ENCODE results near the gene SOX14. TPM values are rescaled to one million over a fixed set of nuclear protein-coding genes. Genes with fewer than 3 reads are reported as not detected.
A peak's percentile ranks its signal among the peaks of the same experiment; 100 is the strongest.

Gene SOX14
- total RNA-seq, 4 donors from 2014 or later: 0.14 TPM; not detected in 3

DNA sequence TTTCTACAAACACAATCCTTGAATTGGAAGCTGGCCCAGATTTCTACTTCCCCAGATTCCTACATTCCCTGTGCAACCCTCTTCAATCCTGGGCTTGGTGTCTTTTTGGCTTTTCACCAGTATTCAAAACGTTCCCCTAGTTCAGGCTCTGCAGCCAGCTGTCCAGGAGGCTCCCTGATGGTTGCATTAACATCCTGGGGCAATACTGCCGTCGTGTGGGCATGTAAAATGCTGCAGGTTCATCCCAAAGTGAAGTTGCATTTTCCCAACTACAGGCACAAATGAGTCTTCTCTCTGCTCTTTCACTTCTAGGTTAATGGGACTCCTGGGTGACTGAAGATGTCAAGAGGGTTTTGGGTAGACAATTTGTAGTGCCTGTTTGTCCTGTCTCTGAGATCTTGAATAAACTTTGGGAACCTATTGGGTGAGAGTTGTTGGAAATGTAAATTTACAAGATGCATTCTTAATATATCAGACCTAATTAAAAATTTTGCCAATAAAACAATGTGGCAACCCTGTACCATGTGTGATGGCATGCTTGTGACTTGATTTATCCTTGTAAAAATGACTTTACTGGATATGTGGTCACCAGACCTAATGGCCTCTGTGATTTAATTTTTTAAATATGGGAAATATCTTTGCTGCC lies 28.6 kb downstream of the SOX14 start:
- no peak for DNase-seq
- no peak for TF ChIP-seq POLR2A (IDR thresholded peaks at IDR 0.05)
- TF ChIP-seq, protein P1, sequence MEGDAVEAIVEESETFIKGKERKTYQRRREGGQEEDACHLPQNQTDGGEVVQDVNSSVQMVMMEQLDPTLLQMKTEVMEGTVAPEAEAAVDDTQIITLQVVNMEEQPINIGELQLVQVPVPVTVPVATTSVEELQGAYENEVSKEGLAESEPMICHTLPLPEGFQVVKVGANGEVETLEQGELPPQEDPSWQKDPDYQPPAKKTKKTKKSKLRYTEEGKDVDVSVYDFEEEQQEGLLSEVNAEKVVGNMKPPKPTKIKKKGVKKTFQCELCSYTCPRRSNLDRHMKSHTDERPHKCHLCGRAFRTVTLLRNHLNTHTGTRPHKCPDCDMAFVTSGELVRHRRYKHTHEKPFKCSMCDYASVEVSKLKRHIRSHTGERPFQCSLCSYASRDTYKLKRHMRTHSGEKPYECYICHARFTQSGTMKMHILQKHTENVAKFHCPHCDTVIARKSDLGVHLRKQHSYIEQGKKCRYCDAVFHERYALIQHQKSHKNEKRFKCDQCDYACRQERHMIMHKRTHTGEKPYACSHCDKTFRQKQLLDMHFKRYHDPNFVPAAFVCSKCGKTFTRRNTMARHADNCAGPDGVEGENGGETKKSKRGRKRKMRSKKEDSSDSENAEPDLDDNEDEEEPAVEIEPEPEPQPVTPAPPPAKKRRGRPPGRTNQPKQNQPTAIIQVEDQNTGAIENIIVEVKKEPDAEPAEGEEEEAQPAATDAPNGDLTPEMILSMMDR (IDR thresholded peaks at IDR 0.05): peak in 1 of 4 experiments; percentile 28
- no peak overlapping the region for H3K4me3 ChIP-seq
- no peak overlapping the region for H3K27ac ChIP-seq
- no peaks in the 10 kb centered on the region for H3K4me1 ChIP-seq
- intact Hi-C loops (cut with DNase I; ENCODE audit: low total_unique reads): no loop called here
- H3K36me3 ChIP-seq: no peaks in the 10 kb centered on the region
- no peaks in the 10 kb centered on the region for H3K27me3 ChIP-seq
- H3K9me3 ChIP-seq: no peaks in the 10 kb centered on the region

- no peaks in the 10 kb centered on the region for H3K27me3 ChIP-seq
- no peak overlapping the region for H3K27ac ChIP-seq
- no peaks in the 10 kb centered on the region for H3K9me3 ChIP-seq
- TF ChIP-seq POLR2A (IDR thresholded peaks at IDR 0.05): no peak
- TF ChIP-seq, protein P1 (IDR thresholded peaks at IDR 0.05): no peak
- no peaks in the 10 kb centered on the region for H3K4me1 ChIP-seq
- no peak overlapping the region for H3K4me3 ChIP-seq
- intact Hi-C loops (cut with DNase I; ENCODE audit: low total_unique reads): no loop called here
- DNase-seq: no peak
- H3K36me3 ChIP-seq: no peaks in the 10 kb centered on the region
Measured at GRCh38 chr3:137796993-137797392, 32.9 kb downstream of the SOX14 start.

DNA sequence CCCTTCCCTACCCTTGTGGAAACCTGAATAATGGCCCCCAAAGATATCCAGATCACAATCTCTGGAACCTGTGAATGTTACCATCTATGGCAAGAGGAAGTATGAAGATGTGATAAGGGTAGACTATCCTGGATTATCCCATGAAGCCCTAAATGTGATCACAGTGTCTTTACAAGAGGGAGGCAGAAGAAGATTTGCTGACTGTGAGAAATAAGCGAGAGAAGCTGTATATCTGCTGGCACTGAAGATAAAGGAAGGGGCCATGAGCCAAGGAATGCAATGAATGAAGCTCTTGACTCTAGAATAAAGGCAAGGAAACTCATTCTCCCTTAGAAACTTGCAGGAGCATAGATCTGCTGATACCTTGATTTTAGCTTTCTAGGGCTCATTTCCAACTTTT lies 39.1 kb downstream of the SOX14 start:
- H3K4me1 ChIP-seq: no peaks in the 10 kb centered on the region
- TF ChIP-seq POLR2A (IDR thresholded peaks at IDR 0.05): no peak
- TF ChIP-seq, protein P1 (IDR thresholded peaks at IDR 0.05): no peak
- no peaks in the 10 kb centered on the region for H3K27me3 ChIP-seq
- DNase-seq: no peak
- no peak overlapping the region for H3K4me3 ChIP-seq
- no peak overlapping the region for H3K27ac ChIP-seq
- no peaks in the 10 kb centered on the region for H3K36me3 ChIP-seq
- intact Hi-C loops (cut with DNase I; ENCODE audit: low total_unique reads): no loop called here
- no peaks in the 10 kb centered on the region for H3K9me3 ChIP-seq

DNA sequence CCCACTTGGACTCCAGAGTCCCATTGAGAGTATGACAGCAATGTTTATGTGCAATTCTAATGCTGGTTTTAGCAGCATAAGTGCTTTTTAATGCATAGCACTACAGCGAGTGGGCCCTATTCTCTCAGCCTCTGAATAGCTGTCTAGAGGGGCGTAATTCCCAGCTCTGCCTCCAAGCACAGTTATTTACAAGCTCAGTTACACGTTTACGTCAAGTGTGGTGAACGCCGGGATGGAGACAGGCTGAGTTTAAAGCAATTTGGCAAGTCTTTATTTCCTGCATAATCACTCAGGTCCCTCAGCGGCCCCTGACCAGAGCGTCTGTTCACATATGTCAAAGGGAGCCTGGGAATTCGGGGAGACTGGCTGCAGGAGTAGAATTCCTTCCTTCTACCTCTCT lies 43.9 kb downstream of the SOX14 start:
- intact Hi-C loops (cut with DNase I; ENCODE audit: low total_unique reads): no loop called here
- no peaks in the 10 kb centered on the region for H3K4me1 ChIP-seq
- no peak for DNase-seq
- H3K9me3 ChIP-seq: no peaks in the 10 kb centered on the region
- no peak overlapping the region for H3K27ac ChIP-seq
- H3K36me3 ChIP-seq: no peaks in the 10 kb centered on the region
- H3K4me3 ChIP-seq: no peak overlapping the region
- H3K27me3 ChIP-seq: no peaks in the 10 kb centered on the region
- no peak for TF ChIP-seq POLR2A (IDR thresholded peaks at IDR 0.05)
- TF ChIP-seq, protein P1 (IDR thresholded peaks at IDR 0.05): no peak

DNA sequence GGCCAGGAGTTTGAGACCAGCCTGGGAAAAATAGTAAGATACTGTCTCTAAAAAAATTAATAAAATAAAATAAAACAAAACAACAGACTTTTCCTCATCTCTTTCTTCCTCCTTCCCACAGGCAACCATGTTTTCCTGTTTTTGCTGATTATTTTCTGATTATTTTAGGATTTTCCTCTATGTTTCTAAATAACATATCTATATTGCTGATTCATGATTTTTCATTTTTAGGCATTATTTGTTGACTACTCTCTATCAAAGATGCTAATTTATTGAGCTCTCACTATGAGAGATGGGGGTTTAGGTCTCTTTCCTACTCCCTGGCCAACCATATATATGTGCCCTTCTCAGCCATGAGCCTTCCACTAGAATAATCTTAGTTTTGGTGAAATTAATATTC lies 45.4 kb downstream of the SOX14 start:
- Histone ChIP-seq H3K4me1 (no peaks in the 10 kb centered on the region), H3K27ac (no peak overlapping the region), H3K27me3 (no peaks in the 10 kb centered on the region), H3K36me3 (no peaks in the 10 kb centered on the region), H3K9me3 (no peaks in the 10 kb centered on the region), H3K4me3 (no peak overlapping the region)
- TF ChIP-seq POLR2A (IDR thresholded peaks at IDR 0.05): no peak
- TF ChIP-seq, protein P1 (IDR thresholded peaks at IDR 0.05): no peak
- DNase-seq: no peak
- intact Hi-C loops (cut with DNase I; ENCODE audit: low total_unique reads): no loop called here
